ENCODE measurements around the gene SRR. TPM values are rescaled to one million over a fixed set of nuclear protein-coding genes. Genes with fewer than 3 reads are reported as not detected.

SRR gene
- total and polyA plus RNA-seq, 10 of the 15 experiments (the other 5 are each of a cell fraction or from before 2014, with no cell fraction given), result 11.7 to 33.9 (median 20.2) TPM

DNA sequence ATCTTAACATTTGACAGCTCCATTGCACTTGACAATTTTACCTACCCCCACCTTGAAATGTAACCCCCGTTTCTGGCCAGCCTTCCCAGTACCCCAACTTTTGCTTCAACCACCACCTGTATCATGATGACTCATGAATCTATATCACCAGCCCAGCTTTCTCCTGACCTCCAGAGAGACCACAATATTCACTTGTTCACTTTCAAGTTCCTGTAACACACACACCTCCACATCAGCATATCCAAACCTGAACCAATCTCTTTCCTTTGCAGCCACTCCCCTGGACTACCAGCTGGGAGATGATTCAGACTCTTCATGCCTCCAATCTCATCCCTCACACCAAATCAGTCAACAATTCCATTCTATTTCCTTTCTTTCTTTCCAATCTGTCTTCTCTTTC, 8.2 kb upstream of the SRR start:
- intact Hi-C loops (cut with micrococcal nuclease; ENCODE audit: unreplicated experiment) (no loop called here), in situ Hi-C loops (cut with MboI) (no loop called here)
- Histone ChIP-seq H3K36me3 (ENCODE audit: control insufficient read depth in 2 of 2, insufficient read depth in 2 of 2, low read length in 1 of 2) (peaks cover 5 to 32% of the 10 kb centered on the region in 2 experiments), H3K9me3 (replicated peaks; ENCODE audit: control insufficient read depth, insufficient read depth, low read length) (no peaks in the 10 kb centered on the region; the same call in 2 of the 3 replicates), H2AFZ (ENCODE audit: control insufficient read depth, low read depth, low read length) (no peak overlapping the region), H3K27ac (ENCODE audit: control insufficient read depth, insufficient read depth) (peak overlapping the region; percentile 37; the same call in 1 of the 2 replicates), H3K27me3 (replicated peaks in 1 of 2; ENCODE audit: control insufficient read depth in 2 of 2, insufficient read depth in 2 of 2, low read length in 1 of 2) (no peaks in the 10 kb centered on the region), H3K4me3 (peak overlapping the region; percentile 40), H3K79me2 (ENCODE audit: control insufficient read depth, insufficient read depth, low read length) (peaks cover 20% of the 10 kb centered on the region), H3K4me1 (ENCODE audit: control insufficient read depth, insufficient read depth, low read length) (peaks cover 16% of the 10 kb centered on the region), H3K9ac (ENCODE audit: control insufficient read depth, insufficient read depth, low read length) (no peak overlapping the region), H3K4me2 (ENCODE audit: control insufficient read depth, insufficient read depth) (peak overlapping the region; percentile 39), H4K20me1 (ENCODE audit: control insufficient read depth, insufficient read depth) (no peaks in the 10 kb centered on the region)
- TF ChIP-seq POU2F2 (IDR thresholded peaks at IDR 0.05; ENCODE audit: borderline replicate concordance, low read depth, low read length) (peak; percentile 24; the same call in 1 of the 3 replicates), RUNX3 (IDR thresholded peaks at IDR 0.05; ENCODE audit: low read length) (peak; percentile 62), ZSCAN29 (IDR thresholded peaks at IDR 0.05) (no peak), SUPT20H (IDR thresholded peaks at IDR 0.05; ENCODE audit: borderline replicate concordance, control insufficient read depth, low read depth, low read length) (no peak), IKZF2 (IDR thresholded peaks at IDR 0.05) (0 out of 4 replicates have a peak, but pooled peaks of 1 of the 2 experiments have one; percentile 22), IRF4 (IDR thresholded peaks at IDR 0.05; ENCODE audit: low read depth, low read length) (0 out of 2 replicates have a peak, but pooled peaks have one; percentile 33), NKRF (conservative IDR thresholded peaks at IDR 0.05) (no peak), E2F4 (IDR thresholded peaks at IDR 0.05; ENCODE audit: low read depth, low read length) (no peak), FOS (IDR thresholded peaks at IDR 0.05; ENCODE audit: borderline replicate concordance, extremely low read depth, insufficient read length) (no peak)
- DNase-seq (ENCODE audit: low read depth, low spot score), result no peak
- RAD21 ChIA-PET (ENCODE audit: unreplicated experiment), result interaction anchor here (0.6 to 1.1 kb wide), 2 partner anchors 51 to 416 kb away, joined by 3 read pairs; no protein-coding TSS in a partner anchor
- SMC1A ChIA-PET (ENCODE audit: uncharacterized antibody, unreplicated experiment), result interaction anchor here (1.0 to 1.2 kb wide), 3 partner anchors 12 to 51 kb away, joined by 3 to 4 read pairs (median 3); no protein-coding TSS in a partner anchor
- WGBS (ENCODE audit: insufficient coverage, insufficient replicate concordance, low lambda C conversion rate, missing lambda C conversion rate), result 42% methylated on average over 1 of the region's 1 CpG
- peak; percentile 80 for FAIRE-seq
- POLR2A ChIA-PET, result no interaction called here
- ATAC-seq, result peak; percentile 78
- no TSS peak for BruUV-seq (replicated peaks)
- CTCF ChIA-PET, result interaction anchor here (0.9 to 2.0 kb wide), 6 partner anchors 10 to 241 kb away, joined by 3 to 8 read pairs (median 4); partner anchors contain the start of gene HIC1
